Gastroesophageal sphincter (tissue), 3 donors: Measurements from ENCODE around the gene OPCML.

Experiments
- CTCF ChIP-seq, 4 experiments: fragments of 200-600 bp in 2 of 4; fragments of 450-650 bp in 2 of 4; sonication (generic) in 1 of 4; IDR thresholded peaks; one replicate each; pipeline ENCODE4 v1.5.1; 2017 to 2019; ENCODE audit warnings: antibody characterized with exemption in 4 of 4, mild to moderate bottlenecking in 2 of 4, moderate library complexity in 2 of 4
- EP300 ChIP-seq: sonication (generic); formaldehyde crosslinking; IDR thresholded peaks from one replicate; pipeline ENCODE4 v1.6.1; 2017; ENCODE audit warnings: antibody characterized with exemption, mild to moderate bottlenecking
- POLR2A ChIP-seq, 2 donors: fragments of 450-650 bp; IDR thresholded peaks; one replicate each; pipeline ENCODE4 v1.6.1; 2017; ENCODE audit warnings: antibody characterized with exemption in 2 of 2, mild to moderate bottlenecking in 2 of 2, moderate library complexity in 1 of 2
- POLR2AphosphoS5 ChIP-seq: sonication (generic); formaldehyde crosslinking; IDR thresholded peaks from one replicate; pipeline ENCODE4 v1.6.1; 2017; ENCODE audit warnings: antibody characterized with exemption

- no peak for TF ChIP-seq CTCF (IDR thresholded peaks at IDR 0.05)
- no peak for TF ChIP-seq POLR2A (IDR thresholded peaks at IDR 0.05)
- TF ChIP-seq POLR2AphosphoS5, result no peak
- TF ChIP-seq EP300, result no peak
Observed at GRCh38 chr11:132555617-132556016, 976.7 kb downstream of the OPCML start.
